Daoy (cell line): ENCODE results near the gene CD180. TPM values are rescaled to one million over a fixed set of nuclear protein-coding genes. Genes with fewer than 3 reads are reported as not detected.
A peak's percentile ranks its signal among the peaks of the same experiment; 100 is the strongest.

Experiments
- DNase-seq: peaks from one replicate; pipeline ENCODE4 v3.0.0-alpha.2; 2015; ENCODE audit warnings: low read depth
- total RNA-seq: library from RNA; depleted of rRNA; stranded (reverse); fragments of >200 nt; shearing (Covaris generic); gene quantifications from 2 replicates; pipeline ENCODE4 v1.2.3, GENCODE V29; 2014

The CD180 gene
- total RNA-seq, 1 experiment from 2014 or later = not detected

GRCh38 chr5:67160985-67161384 lies 35.6 kb downstream of the CD180 start:
- DNase-seq = peak; percentile 35

DNA sequence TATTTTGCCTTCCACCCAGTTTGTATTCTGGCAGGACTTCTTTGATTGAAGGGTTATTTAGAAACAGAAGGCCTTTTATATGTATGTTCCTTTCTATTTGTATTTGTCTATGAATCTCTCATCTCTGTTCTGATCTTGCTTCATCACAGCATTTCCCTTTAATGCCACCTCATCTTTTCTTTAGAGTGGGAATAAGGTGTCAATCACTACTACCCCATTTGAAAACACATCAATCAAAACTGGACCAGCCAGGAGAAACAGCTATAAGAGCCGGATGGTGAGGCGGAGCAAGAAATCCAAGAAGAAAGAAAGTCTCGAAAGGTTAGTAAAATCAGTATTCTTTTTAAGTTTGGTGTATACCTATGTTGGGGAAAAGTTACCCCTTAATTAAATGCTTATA lies 36.3 kb downstream of the CD180 start:
- no peak for DNase-seq

- DNase-seq = peak; percentile 32
These were observed 39.5 kb downstream of the CD180 start for GRCh38 chr5:67156976-67157583.

DNA sequence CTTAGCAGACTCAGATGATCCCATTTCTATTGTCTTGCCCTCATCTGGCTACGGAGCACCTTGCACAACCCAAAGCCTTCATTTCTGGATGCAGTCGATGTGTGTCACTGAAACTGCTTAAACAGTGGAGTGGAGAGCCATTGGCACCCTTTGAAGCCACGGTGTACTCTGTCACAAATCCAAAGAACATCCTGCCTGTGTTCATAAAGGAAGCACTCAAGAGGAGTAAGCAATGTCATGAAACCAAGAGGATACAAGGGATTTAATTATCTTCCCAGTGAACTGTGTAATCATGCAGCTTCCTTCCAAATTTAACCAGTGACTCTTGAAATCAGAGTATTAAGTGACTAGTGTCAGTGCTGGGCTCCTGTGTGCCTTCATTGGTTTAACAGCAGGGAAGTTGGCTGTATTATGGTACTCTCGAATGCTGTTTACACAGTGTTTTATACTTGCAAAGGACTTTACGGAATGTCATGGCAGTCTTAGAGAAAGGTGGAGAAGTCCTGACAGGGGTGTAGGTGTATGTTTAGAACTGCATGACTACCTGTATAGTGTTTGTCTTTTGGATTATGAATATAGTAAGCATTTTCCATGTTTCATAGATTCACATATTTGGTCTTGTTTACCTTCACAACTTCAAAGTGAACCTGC lies 41.9 kb downstream of the CD180 start:
- no peak for DNase-seq

DNA sequence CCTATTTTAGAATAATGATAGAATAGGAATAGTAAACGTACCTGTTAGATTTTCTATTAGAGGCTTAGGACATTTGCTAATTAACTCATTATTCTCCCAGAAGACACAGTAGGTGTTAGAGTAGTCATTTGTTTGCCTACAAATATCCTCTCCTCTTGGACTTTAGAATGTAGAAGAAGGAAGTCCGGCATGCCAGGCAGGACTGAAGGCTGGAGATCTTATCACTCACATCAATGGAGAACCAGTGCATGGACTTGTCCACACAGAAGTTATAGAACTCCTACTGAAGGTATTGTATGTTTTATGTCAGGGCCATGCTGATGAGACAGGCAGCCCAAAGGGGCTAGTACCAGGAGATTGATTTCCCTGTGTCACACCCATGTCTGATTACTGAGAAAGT lies 43.3 kb downstream of the CD180 start:
- no peak for DNase-seq

DNA sequence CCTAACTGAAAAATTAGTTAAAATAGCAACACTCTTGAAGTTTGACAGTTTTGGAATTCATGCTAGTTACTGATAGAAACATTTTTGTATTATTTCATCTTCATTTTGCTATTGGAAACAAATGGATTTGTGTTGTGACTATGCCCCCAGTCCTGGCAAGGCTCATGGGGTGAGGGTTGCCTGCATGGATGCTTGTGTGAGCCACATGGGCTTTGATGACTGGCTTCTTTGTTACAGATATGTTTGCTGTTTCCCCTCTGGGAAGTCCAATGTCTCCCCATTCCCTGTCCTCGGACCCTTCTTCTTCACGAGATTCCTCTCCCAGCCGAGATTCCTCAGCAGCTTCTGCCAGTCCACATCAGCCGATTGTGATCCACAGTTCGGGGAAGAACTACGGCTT lies 44.2 kb downstream of the CD180 start:
- DNase-seq = no peak

DNA sequence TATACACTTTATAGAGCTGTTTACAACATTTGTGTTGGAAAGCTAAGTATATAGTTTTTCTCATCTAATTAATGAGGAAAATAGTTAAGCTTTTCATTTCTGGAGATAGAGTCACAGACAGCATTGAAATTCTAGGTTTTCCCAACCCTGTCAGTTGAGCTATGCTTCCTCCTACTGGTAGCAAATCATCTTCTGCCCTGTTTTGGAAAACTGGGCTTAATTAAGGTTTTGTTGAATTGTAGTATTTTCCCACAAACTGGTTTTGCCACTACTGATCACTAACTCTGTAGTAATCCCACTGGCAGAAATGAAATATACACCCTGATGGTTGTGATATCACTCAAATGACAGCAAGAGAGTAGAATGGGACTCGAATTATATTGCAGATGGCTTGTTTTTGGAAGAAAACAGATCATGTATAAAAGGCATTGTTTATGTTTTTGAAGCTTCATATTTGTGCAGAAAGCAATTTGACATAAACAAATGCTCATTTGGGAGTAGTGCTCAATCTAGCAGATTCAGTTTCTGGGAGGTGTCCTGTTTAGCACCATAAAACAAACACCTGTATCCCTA lies 46.6 kb downstream of the CD180 start:
- DNase-seq = no peak

GRCh38 chr5:67149057-67149950 lies 47.3 kb downstream of the CD180 start:
- no peak for DNase-seq

DNA sequence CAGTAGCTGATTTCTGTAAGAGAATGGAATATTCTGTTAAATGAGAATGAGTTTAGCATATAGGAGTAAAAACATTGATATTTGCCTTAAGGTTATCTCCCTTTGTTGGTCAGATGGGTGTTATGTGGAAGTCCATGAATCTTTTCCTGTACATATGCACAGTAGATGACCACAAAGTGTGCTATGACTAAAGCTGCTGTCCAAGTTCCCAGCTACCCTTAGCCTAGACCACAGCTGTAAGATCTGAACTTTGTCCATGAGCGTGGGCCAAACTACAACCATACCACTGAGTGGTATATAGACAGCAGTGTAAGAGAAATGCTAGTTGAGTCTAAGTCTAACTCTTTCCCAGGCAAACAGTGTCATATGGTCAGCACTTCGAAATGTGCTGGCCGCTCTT lies 48.8 kb downstream of the CD180 start:
- no peak for DNase-seq

DNA sequence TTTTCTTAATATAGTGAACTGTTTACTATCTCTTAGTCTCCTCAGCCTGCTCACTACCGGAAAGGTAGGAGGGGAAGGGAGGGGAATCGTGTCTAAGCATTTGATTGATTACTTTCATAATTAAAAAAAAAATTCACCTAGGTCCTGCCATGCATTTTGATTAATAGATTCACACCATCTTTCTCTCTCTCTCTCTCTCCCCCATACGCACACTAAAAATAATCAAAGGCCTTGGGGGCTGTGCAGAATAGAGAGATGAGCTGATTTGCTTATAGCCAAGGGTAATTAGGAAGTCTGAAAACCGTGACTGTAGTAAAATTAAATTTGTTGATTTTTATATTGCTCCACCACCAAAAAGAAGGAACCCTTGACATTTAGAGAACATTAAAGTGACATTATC lies 49.6 kb downstream of the CD180 start:
- DNase-seq = no peak

DNA sequence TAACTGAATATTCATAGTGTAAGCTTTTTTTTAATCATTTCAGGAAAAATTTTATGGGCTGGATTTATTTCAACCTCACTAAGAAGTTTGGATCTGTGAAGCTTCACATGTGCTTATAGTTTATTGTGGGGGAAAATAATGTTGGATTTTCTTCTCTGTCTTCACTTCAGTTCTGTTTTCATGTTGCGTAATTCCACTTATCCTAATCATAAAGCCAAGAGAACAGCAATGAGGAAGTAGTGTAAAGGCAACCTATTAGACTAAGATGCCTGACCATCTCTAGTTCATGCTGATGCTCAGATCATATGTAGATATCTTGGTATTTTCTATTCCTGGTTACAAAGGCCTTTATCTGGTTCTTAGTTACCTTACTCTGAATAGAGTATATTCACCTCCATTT lies 50.0 kb downstream of the CD180 start:
- no peak for DNase-seq

- DNase-seq = no peak
These were observed 52.4 kb downstream of the CD180 start for GRCh38 chr5:67144183-67144639.

- DNase-seq = no peak
These were observed 53.0 kb downstream of the CD180 start for GRCh38 chr5:67143549-67143948.

- DNase-seq = no peak
These were observed 53.8 kb downstream of the CD180 start for GRCh38 chr5:67142816-67143215.

DNA sequence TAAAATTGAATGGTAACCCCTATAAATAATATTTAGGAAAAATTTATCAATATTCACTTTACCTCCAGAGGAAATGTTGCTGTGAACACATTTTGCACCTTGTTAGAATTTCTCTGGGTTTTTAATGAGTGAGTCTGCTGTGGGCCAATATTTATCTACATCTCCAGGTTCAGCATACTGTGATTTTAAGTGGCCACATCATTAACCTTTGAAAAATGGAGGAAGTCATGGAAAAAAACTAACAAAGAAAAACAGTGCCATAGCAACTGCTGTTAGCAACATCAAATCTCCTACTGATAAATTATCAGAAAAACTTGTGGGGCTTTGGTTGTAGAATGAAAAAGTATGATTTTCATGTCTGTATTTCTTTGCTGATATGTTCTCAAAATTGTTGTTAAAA lies 55.0 kb downstream of the CD180 start:
- DNase-seq = no peak

GRCh38 chr5:67140413-67140812 lies 56.2 kb downstream of the CD180 start:
- DNase-seq = no peak

DNA sequence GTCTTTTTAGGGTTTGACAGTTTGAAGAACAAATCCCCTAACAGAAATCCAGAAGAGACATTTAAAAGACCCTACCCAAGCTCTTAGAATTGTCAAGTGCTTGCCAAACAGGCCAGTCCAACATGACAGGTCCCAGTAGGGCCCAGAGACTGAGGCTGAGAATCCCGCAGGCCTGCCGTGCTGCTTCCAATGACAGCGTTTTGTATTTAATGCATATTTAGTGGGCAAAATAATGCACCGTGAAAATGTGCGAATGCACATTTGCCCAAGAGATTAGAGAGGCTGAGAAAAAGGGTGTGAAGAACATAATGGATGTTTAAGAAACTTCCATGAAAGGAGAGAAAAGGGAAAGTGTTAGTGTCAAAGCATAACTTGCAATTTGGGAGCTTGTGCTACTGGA lies 57.6 kb downstream of the CD180 start:
- no peak for DNase-seq

DNA sequence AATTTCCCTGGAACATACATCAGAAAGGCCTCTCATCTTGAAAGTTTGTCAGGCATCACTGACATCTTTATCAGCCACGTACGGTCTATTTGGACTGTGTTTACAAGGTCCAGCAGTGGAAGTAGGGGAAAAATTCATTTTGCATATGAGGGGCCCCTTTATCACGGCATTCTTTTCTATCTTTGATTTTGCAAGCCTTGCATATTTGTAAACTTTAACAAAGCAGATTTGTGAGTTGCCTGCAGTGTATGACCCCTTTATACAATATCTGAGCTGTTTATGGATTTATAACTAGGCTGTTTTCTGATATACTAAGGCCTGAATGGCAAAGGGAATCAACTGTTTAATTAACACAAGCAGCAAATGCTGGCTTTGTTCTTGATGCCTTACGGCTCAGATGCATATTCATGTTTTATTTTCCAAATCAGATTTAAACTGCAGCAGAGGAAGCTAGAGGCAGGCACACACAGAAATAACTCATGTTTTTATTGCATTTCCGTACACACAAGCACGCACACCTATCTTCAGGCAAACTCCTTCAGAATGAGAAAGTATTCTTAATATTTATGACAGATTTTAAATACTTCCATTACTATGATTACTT lies 61.1 kb downstream of the CD180 start:
- DNase-seq = no peak

- DNase-seq = no peak
These were observed 62.8 kb downstream of the CD180 start for GRCh38 chr5:67133776-67134175.

- DNase-seq = no peak
These were observed 63.4 kb downstream of the CD180 start for GRCh38 chr5:67133217-67133616.

- no peak for DNase-seq
These were observed 66.8 kb downstream of the CD180 start for GRCh38 chr5:67129768-67130167.
